Neural progenitor cell (in vitro differentiated cells): Measurements from ENCODE around the gene TMEM43. TPM values are rescaled to one million over a fixed set of nuclear protein-coding genes. Genes with fewer than 3 reads are reported as not detected.

Source experiments
- DNase-seq: peaks from one replicate; pipeline ENCODE4 v3.0.0-alpha.2; 2016; ENCODE audit warnings: low spot score
- H2AFZ ChIP-seq: fragments of 200-600 bp; sonication (generic); replicated peaks from 2 replicates; pipeline ENCODE4 v1.6.1; 2016; ENCODE audit warnings: antibody characterized with exemption
- H3F3A ChIP-seq: fragments of 200-600 bp; sonication (generic); 2 replicates; pipeline ENCODE4 v1.6.1; 2016; ENCODE audit warnings: antibody characterized with exemption, low read depth
- H3K27ac ChIP-seq: fragments of 200-600 bp; sonication (generic); 2 replicates; pipeline ENCODE4 v1.5.1; 2016; ENCODE audit warnings: mild to moderate bottlenecking
- H3K27me3 ChIP-seq: fragments of 200-600 bp; sonication (generic); 2 replicates; pipeline ENCODE4 v1.6.1; 2016; ENCODE audit warnings: mild to moderate bottlenecking, moderate library complexity
- H3K36me3 ChIP-seq: fragments of 200-600 bp; sonication (generic); 2 replicates; pipeline ENCODE4 v1.5.1; 2016
- H3K4me1 ChIP-seq: fragments of 200-600 bp; sonication (generic); 2 replicates; pipeline ENCODE4 v1.6.1; 2016; ENCODE audit warnings: mixed run types
- H3K4me2 ChIP-seq: fragments of 200-600 bp; sonication (generic); 2 replicates; pipeline ENCODE4 v1.6.1; 2016
- H3K4me3 ChIP-seq: fragments of 200-600 bp; sonication (generic); 2 replicates; pipeline ENCODE4 v1.5.1; 2016
- H3K79me2 ChIP-seq: fragments of 200-600 bp; sonication (generic); 2 replicates; pipeline ENCODE4 v1.6.1; 2016; ENCODE audit warnings: low read depth
- H3K9ac ChIP-seq: fragments of 200-600 bp; sonication (generic); 2 replicates; pipeline ENCODE4 v1.6.1; 2016
- H3K9me3 ChIP-seq: fragments of 200-600 bp; sonication (generic); 2 replicates; pipeline ENCODE4 v1.5.1; 2016; ENCODE audit warnings: low read depth
- H4K20me1 ChIP-seq: fragments of 200-600 bp; sonication (generic); 2 replicates; pipeline ENCODE4 v1.6.1; 2016; ENCODE audit warnings: low read depth
- H3K27ac Mint-ChIP-seq: 3 replicates; pipeline ENCODE4 v1.8.0; 2021; ENCODE audit warnings: mixed read lengths
- H3K27me3 Mint-ChIP-seq: 2 replicates; pipeline ENCODE4 v1.8.0; 2022; ENCODE audit warnings: low read depth, mild to moderate bottlenecking, inconsistent platforms, moderate library complexity, mixed read lengths; ENCODE audit not compliant: insufficient read depth
- H3K36me3 Mint-ChIP-seq: 3 replicates; pipeline ENCODE4 v1.8.0; 2021; ENCODE audit warnings: mixed read lengths
- H3K4me1 Mint-ChIP-seq: 3 replicates; pipeline ENCODE4 v1.8.0; 2021; ENCODE audit warnings: mixed read lengths
- H3K4me3 Mint-ChIP-seq: 3 replicates; pipeline ENCODE4 v1.8.0; 2021; ENCODE audit warnings: mild to moderate bottlenecking, moderate library complexity, mixed read lengths
- H3K9me3 Mint-ChIP-seq: 3 replicates; pipeline ENCODE4 v1.8.0; 2020; ENCODE audit warnings: mixed read lengths
- CTCF ChIP-seq: fragments of 200-600 bp; sonication (generic); IDR thresholded peaks from 2 replicates; pipeline ENCODE4 v1.5.1; 2017; ENCODE audit warnings: antibody characterized with exemption, mild to moderate bottlenecking
- EZH2 ChIP-seq: fragments of 200-600 bp; sonication (generic); IDR thresholded peaks from 2 replicates; pipeline ENCODE4 v1.6.1; 2017; ENCODE audit warnings: antibody characterized with exemption, mild to moderate bottlenecking, moderate library complexity
- EZH2phosphoT487 ChIP-seq: fragments of 200-600 bp; sonication (generic); IDR thresholded peaks from 2 replicates; pipeline ENCODE4 v1.6.1; 2017; ENCODE audit warnings: antibody characterized with exemption
- total RNA-seq: library from RNA; depleted of rRNA; stranded (reverse); fragments of >200 nt; gene quantifications from 2 replicates; pipeline ENCODE4 v1.2.3, GENCODE V29; 2015; ENCODE audit warnings: low replicate concordance

TMEM43 gene
- total RNA-seq, 1 donor from 2014 or later, result 19.7 TPM

GRCh38 chr3:14170531-14171159, 45.8 kb downstream of the TMEM43 start:
- Histone ChIP-seq H3F3A (no peaks in the 10 kb centered on the region), H2AFZ (no peak overlapping the region), H3K79me2 (peaks cover 27% of the 10 kb centered on the region), H3K9me3 (no peaks in the 10 kb centered on the region), H3K27ac (no peak overlapping the region), H4K20me1 (peaks cover 25% of the 10 kb centered on the region), H3K9ac (no peak overlapping the region), H3K36me3 (peaks cover 12% of the 10 kb centered on the region), H3K4me2 (no peak overlapping the region), H3K4me1 (no peaks in the 10 kb centered on the region), H3K4me3 (no peak overlapping the region), H3K27me3 (no peaks in the 10 kb centered on the region)
- no peaks in the 10 kb centered on the region for H3K9me3 Mint-ChIP-seq
- no peak overlapping the region for H3K27ac Mint-ChIP-seq
- no peak for TF ChIP-seq EZH2
- no peak for TF ChIP-seq EZH2phosphoT487
- no peak for TF ChIP-seq CTCF
- H3K4me1 Mint-ChIP-seq, result peaks cover 9% of the 10 kb centered on the region
- no peak overlapping the region for H3K4me3 Mint-ChIP-seq
- DNase-seq, result no peak
- H3K36me3 Mint-ChIP-seq, result peaks cover 33% of the 10 kb centered on the region
- H3K27me3 Mint-ChIP-seq, result no peaks in the 10 kb centered on the region

DNA sequence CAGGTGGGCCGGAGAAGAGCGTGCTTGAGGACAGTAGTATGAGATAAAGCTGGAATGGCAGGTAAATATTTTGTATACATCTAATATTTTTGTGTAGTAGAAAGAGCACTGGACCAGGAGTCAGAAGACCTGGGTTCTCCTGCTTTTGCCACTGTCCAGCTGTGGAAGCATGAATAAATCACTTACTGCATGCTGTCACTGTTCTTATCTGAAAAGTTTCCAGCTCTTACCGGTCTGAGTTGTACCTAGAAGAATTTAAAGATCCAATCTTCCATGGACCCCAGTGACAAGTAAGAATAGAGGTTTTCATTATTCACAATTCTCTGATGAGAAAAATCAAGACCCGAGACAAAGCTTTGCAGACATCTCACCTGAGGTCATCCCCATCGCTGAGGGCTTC, 47.6 kb downstream of the TMEM43 start:
- Mint-ChIP-seq H3K4me3 (no peak overlapping the region), H3K4me1 (peaks cover 23% of the 10 kb centered on the region), H3K27me3 (peaks cover 2% of the 10 kb centered on the region), H3K27ac (no peak overlapping the region), H3K9me3 (no peaks in the 10 kb centered on the region), H3K36me3 (peaks cover 22% of the 10 kb centered on the region)
- Histone ChIP-seq H3K27me3 (no peaks in the 10 kb centered on the region), H3K79me2 (peaks cover 46% of the 10 kb centered on the region), H3K4me2 (no peak overlapping the region), H3K9ac (no peak overlapping the region), H3K4me3 (no peak overlapping the region), H3K9me3 (no peaks in the 10 kb centered on the region), H3K36me3 (peaks cover 12% of the 10 kb centered on the region), H3K4me1 (peaks cover 6% of the 10 kb centered on the region), H2AFZ (no peak overlapping the region), H3K27ac (no peak overlapping the region), H3F3A (no peaks in the 10 kb centered on the region), H4K20me1 (peaks cover 39% of the 10 kb centered on the region)
- TF ChIP-seq EZH2, result no peak
- no peak for TF ChIP-seq EZH2phosphoT487
- TF ChIP-seq CTCF, result no peak
- no peak for DNase-seq

GRCh38 chr3:14174483-14174882, 49.6 kb downstream of the TMEM43 start:
- Histone ChIP-seq H2AFZ (no peak overlapping the region), H4K20me1 (peaks cover 39% of the 10 kb centered on the region), H3K27me3 (no peaks in the 10 kb centered on the region), H3K27ac (no peak overlapping the region), H3F3A (no peaks in the 10 kb centered on the region), H3K4me2 (no peak overlapping the region), H3K79me2 (peaks cover 62% of the 10 kb centered on the region), H3K9me3 (no peaks in the 10 kb centered on the region), H3K4me1 (peaks cover 9% of the 10 kb centered on the region), H3K9ac (no peak overlapping the region), H3K36me3 (peaks cover 10% of the 10 kb centered on the region), H3K4me3 (no peak overlapping the region)
- Mint-ChIP-seq H3K9me3 (no peaks in the 10 kb centered on the region), H3K27me3 (peaks cover 2% of the 10 kb centered on the region), H3K36me3 (peaks cover 13% of the 10 kb centered on the region), H3K4me1 (peaks cover 37% of the 10 kb centered on the region), H3K4me3 (no peak overlapping the region), H3K27ac (no peak overlapping the region)
- TF ChIP-seq EZH2phosphoT487 (no peak), EZH2 (no peak), CTCF (no peak)
- DNase-seq, result no peak
